Ovary (tissue), 3 donors: ENCODE measurements around the gene HUNK.

Experiments used
- EP300 ChIP-seq: sonication (generic); formaldehyde crosslinking; IDR thresholded peaks from one replicate; pipeline ENCODE4 v1.6.1; 2017; ENCODE audit warnings: antibody characterized with exemption
- POLR2A ChIP-seq: fragments of 450-650 bp; IDR thresholded peaks from one replicate; pipeline ENCODE4 v1.6.1; 2017; ENCODE audit warnings: antibody characterized with exemption, mild to moderate bottlenecking, moderate library complexity
- TF ChIP-seq, protein P1 (sequence below), 3 donors: fragments of 450-650 bp in 2 of 3; fragments of 200-600 bp in 1 of 3; IDR thresholded peaks; one replicate each; pipeline versions ENCODE4 v1.5.1 to v1.8.0; 2016 to 2022; ENCODE audit warnings: antibody characterized with exemption in 3 of 3, mild to moderate bottlenecking in 1 of 3
- donor health status: DM: no; HTN: no; CAD: no.

DNA sequence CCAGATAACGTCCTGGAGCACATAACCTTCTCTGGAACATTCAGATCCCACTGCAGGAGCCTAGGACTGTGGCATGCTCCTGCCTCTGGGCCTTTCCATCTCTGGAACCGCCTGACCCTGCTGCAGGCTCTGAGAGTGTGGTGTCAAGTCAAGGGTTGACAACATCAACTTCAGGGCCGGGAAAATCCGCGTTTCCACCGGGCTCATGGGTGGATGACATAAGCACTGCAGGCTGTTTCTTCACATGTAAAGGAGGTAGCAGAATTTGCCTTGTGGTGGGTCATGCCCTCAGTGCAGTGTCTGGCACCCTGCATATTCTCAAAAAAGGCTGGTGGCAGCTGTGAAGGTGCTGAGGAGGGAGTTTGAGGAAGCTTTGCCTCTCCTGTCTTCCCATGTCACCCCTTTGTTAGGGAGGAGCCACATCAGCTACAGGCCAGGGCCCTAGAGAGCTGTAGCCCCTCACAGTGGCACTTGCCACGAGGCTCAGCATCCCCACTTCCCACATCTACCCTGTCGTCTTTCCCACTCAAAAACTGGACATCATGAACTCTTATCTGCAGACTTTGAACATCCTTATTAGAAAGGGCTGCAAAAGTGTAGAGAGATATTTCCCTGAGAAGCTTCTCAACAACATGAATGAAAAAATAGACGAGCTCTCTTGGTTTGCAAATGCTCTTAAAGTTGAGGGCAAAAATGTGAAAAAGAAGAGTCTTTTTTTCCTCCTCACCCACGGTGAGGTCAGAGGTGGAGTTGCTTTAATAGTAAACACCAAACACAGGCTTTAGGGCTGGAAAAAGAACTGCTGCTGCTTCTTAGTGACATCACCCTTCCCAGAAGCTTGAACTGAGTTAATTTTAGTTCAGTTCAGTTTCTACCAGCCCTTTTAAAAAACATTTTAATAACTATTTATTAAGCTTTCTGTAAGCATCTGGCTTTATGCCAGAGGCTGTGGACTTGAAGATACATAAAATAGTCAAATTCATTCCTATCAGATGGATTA lies 121.3 kb downstream of the HUNK start:
- TF ChIP-seq, protein P1, sequence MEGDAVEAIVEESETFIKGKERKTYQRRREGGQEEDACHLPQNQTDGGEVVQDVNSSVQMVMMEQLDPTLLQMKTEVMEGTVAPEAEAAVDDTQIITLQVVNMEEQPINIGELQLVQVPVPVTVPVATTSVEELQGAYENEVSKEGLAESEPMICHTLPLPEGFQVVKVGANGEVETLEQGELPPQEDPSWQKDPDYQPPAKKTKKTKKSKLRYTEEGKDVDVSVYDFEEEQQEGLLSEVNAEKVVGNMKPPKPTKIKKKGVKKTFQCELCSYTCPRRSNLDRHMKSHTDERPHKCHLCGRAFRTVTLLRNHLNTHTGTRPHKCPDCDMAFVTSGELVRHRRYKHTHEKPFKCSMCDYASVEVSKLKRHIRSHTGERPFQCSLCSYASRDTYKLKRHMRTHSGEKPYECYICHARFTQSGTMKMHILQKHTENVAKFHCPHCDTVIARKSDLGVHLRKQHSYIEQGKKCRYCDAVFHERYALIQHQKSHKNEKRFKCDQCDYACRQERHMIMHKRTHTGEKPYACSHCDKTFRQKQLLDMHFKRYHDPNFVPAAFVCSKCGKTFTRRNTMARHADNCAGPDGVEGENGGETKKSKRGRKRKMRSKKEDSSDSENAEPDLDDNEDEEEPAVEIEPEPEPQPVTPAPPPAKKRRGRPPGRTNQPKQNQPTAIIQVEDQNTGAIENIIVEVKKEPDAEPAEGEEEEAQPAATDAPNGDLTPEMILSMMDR (IDR thresholded peaks at IDR 0.05), result no peak
- no peak for TF ChIP-seq EP300
- no peak for TF ChIP-seq POLR2A
